ENCODE results near the gene FAM117A.
"Not testable (repeated sequence)": the region's sequence is repeated elsewhere in the genome, so short reads cannot be mapped to it uniquely, and the experiment has no call there.

FAM117A gene

DNA sequence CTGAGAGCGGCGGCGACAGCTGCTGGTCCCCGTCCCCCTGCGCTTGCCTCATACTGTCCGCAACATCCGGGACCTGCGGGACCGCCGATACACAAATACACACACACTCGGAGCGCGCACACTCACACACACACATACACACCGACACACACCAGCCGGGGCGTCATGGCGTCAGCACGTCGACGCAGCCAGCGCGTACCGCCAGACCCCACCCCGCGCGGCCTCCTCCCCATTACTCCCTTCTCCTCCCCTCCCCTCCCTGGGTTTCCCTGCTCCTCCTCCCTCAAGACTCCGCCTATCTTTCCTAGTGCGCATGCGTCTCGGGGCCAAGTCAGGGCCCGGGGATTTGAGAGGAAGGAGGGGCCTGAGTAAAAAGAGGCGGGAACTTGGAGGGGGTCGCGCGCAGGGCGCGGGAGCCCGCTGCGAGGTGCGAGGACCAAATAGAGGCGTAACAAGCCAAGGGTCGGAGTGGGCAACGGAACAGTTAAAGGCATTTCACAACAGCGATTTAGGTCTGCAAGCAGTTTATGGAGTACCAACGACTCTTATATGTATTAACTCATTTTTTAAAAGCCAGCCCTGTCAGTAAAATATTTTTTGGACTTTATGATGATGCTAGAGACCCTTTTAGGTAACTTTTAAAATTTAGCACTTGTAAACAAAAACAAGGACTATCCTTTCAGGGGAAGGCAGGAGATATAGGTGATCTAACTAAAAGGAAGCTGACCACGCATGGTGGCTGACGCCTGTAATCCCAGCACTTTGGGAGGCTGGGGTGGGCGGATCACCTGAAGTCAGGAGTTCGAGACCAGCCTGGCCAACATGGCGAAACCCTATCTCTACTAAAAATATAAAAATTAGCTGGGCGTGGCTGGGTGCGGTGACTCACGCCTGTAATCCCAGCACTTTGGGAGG, 85.7 kb downstream of the FAM117A start, which contains the start of gene SPOP:
TSS of gene SPOP (minus strand) at position 165 of the 915 bp plus-strand sequence. CDS start 55,287 bp downstream, outside the sequence.
- peak; percentile 99 for DNase-seq (ENCODE audit: low spot score)

DNA sequence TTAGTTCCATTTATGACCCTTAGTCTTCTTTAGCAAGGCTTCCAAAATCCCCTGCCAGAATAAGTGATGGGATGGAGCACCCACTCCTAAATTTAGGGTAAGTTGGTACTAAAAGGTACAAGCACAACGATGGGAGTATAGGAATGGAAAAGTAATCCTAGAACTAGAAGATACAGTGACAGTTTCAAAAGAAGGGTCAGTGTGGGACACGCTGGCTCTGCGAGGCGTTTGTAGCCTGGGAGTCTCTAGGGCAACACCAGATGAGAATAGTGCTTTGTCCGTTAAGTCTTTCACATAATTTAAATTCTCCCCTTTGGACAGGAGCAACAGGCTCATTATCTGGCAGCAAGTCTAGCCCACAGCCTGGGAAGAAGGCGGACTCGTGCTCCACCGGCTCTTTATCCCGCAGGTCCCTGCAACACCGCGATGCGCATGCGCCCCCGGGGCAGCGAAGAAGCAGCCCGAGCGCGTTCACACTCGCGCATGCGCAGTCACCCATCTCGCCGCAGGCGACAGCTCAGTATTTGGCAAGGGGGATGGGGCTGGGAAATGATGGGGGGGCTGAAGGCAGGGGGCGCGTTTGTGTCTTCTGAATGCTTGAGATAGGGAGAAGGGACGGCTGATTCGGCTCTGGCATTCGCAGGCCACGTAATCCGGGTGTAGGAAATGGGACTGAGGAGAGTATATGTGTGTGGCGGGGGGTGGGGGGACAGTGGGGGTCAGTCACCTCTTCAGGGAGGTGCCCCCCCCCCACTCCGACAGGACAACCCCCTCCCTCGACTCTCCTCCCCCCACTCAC, 86.6 kb downstream of the FAM117A start:
- DNase-seq (ENCODE audit: low spot score): peak; percentile 100

DNA sequence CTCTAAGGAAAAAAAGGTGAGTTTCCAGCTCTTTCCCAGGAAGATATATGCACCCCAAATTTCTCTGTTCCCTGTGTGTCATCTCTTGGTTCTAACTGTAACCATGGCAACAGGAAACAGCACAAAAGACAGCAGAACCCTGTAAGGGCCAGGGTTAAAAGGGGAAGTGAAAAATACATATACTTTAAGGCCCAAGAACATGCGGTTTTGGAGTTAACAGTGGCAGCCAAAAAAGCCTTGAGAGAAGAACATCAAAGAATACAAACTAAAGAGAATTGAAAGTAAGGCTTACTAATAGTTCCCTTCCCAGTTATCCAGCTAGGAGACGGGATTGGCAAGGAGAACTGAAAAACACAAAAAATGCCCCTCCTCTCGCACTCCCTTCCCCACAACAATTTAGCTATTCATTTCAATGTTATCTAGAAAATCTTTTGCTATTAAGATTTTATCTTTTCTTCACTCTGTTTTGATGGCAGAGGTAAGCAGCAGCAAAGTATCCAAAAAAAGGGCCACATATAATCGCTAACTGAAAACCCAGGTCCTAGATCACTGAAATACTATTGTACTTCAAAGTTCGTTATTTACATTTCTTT, 87.6 kb downstream of the FAM117A start:
- DNase-seq (ENCODE audit: low spot score): no peak

DNA sequence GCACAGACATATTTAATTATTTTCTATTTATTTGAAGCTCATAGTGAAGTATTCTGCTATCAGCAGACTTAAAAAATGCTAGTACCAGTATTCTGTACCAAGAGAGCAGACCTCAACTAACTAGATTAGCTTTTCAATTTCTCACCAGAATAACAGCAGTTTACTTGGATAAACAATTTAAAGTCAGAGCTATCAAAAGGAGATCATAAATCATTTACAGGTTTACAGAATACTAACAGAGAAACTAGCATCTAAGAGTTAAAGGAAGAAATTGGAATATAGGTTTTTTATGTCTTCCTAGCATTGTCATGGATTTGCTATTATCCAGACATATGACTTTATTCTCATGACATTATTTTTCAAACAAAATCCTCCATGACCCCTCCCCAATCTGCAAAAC, 89.4 kb downstream of the FAM117A start:
- DNase-seq (ENCODE audit: low spot score): no peak

DNA sequence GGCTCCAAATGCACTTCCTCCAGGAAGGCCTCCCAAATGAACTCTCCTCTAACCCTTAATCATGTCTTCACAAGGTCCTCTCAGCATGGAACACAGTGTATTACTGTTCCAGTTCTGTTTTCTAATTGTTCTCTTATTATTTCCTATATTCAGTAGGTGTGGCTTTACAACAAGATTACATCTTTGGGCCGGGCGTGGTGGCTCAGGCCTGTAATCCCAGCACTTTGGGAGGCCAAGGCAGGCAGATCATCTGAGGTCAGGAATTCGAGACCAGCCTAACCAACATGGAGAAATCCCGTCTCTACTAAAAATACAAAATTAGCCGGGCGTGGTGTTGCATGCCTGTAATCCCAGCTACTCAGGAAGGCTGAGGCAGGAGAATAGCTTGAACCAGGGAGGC, 90.3 kb downstream of the FAM117A start:
- DNase-seq (ENCODE audit: low spot score): not testable (repeated sequence)

DNA sequence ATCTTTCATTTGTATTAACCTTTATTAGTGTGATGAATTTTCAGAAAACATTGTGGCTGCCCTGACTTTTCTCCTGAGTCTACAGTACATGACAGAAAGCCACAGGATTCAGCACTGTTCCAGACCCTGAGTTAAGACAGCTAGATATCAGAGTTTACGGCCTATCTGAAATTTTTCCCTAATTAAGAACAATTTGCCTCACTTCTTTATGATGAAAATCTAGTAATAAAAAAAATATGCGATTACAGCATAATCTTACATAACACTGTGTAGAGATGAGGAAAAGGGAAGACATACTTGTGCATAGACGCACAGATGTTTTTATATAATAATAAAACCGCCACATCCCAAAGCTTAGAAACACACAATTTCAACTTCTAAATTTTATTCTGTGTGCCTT, 93.3 kb downstream of the FAM117A start:
- DNase-seq (ENCODE audit: low spot score): no peak

DNA sequence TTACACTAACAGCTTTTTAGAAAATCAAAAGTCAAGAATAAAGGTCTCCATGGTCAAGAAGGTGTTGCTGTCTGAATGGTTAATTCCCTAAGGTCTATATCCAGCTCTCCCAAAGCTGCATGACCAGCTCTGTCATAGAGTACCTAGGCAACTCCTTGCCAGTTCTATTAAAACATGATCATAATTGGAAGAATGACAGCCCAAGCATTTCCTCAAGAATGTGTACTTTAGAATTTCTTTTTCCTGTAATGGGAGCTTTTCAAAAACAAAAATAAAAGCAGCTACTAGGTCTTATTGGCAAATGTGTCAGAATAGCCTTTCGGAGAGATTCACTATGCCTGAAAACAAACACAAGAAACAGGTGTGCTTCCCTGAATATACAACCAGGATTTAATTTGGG, 93.9 kb downstream of the FAM117A start:
- DNase-seq (ENCODE audit: low spot score): no peak

DNA sequence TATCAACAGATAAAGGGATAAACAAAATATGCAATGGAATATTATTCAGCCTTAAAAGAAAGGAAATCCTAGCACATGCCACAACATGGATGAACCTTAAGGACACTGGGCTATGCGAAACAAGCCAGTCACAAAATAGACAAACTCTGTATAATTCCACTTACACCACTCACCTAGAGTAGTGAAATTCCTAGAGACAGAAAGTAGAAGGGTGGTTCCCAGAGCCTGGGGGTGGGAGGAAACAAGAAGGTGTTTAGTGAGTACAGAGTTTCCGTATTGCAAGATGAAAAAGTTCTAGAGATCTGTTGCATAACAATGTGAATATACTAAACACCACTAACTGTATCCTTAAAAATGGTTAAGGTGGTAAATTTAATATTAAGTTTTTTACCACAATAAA, 96.1 kb downstream of the FAM117A start:
- no peak for DNase-seq (ENCODE audit: low spot score)

DNA sequence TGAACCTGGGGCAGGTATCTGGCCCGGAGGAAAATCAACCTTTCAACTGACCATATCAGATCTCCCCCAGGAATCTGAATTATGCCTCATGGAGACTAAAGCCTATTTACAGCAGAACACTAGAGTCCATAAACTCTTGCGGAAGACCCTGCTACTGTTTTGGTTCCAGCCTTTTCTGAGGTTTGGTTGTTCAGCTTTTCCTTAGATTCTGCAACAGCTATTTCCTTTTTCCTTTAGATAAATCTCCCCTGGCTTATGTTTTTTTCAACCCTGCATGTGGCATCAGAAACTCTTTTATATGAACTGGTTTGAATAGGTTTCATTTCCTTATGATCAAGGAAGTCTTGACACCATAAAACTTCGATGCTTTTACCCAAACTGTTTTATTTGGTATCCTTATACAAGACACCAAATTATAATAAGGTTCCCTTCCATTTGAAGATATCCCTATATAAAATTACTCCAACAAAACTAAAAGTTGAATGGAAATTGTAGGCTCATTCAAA, 99.2 kb downstream of the FAM117A start:
- DNase-seq (ENCODE audit: low spot score): no peak
